SK-N-SH (cell line): Measurements from ENCODE around the gene IQGAP2. TPM values are rescaled to one million over a fixed set of nuclear protein-coding genes. Genes with fewer than 3 reads are reported as not detected.

Experiments used
- CTCF ChIA-PET: fragments of 300-600, 350-600 bp; formaldehyde crosslinking; extraction: SDS; loops from one replicate; lab custom pipeline; 2021; lab: Yijun Ruan, JAX
- POLR2A ChIA-PET: fragments of 350-600 bp; sonication (Branson Sonifier 250); formaldehyde crosslinking; extraction: SDS; loops from one replicate; lab custom pipeline; 2020; ENCODE audit warnings: antibody characterized with exemption, inconsistent platforms; lab: Yijun Ruan, JAX
- DNase-seq: peaks from one replicate; pipeline ENCODE4 v3.0.0; 2012
- H2AFZ ChIP-seq: fragments of 200-600 bp; sonication (generic); 2 replicates; pipeline ENCODE4 v1.8.1; 2016; ENCODE audit warnings: antibody characterized with exemption, mild to moderate bottlenecking, low read depth
- H3F3A ChIP-seq: fragments of 200-600 bp; sonication (generic); replicated peaks from 2 replicates; pipeline ENCODE3; 2016; ENCODE audit warnings: antibody characterized with exemption, mild to moderate bottlenecking; ENCODE audit not compliant: insufficient read depth
- H3K27ac ChIP-seq, 2 experiments: fragments of 200-500 bp in 1 of 2; fragments of 200-600 bp in 1 of 2; sonication (Bioruptor generic) in 1 of 2; sonication (generic), shearing (Covaris generic) in 1 of 2; 2 replicates each; pipeline versions ENCODE4 v1.5.1 to v1.6.1; 2014 to 2016; ENCODE audit warnings: low read depth in 2 of 2, inconsistent platforms in 1 of 2, low read length in 1 of 2, mild to moderate bottlenecking in 1 of 2, mixed read lengths in 1 of 2
- H3K27me3 ChIP-seq: fragments of 200-600 bp; sonication (generic), shearing (Covaris generic); 2 replicates; pipeline ENCODE4 v1.6.1; 2016; ENCODE audit warnings: mixed run types; ENCODE audit not compliant: insufficient read depth
- H3K36me3 ChIP-seq, 2 experiments: fragments of 200-500 bp in 1 of 2; fragments of 200-600 bp in 1 of 2; sonication (Bioruptor generic) in 1 of 2; sonication (generic) in 1 of 2; replicated peaks in 1 of 2; 2 replicates each; pipeline versions ENCODE3 to v1.5.1; 2014 to 2016; ENCODE audit warnings: low read length in 1 of 2, mild to moderate bottlenecking in 1 of 2; ENCODE audit not compliant: insufficient read depth in 2 of 2, control insufficient read depth in 1 of 2
- H3K4me1 ChIP-seq, 2 experiments: fragments of 200-500 bp in 1 of 2; fragments of 200-600 bp in 1 of 2; sonication (Bioruptor generic) in 1 of 2; sonication (generic), shearing (Covaris generic) in 1 of 2; 2 replicates each; pipeline versions ENCODE4 v1.5.1 to v1.6.1; 2014 to 2016; ENCODE audit warnings: low read depth in 1 of 2, low read length in 1 of 2, mixed run types in 1 of 2; ENCODE audit not compliant: insufficient read depth in 2 of 2, control insufficient read depth in 1 of 2
- H3K4me2 ChIP-seq: fragments of 200-600 bp; sonication (generic), shearing (Covaris generic); 2 replicates; pipeline ENCODE4 v1.6.1; 2017; ENCODE audit warnings: mixed run types
- H3K4me3 ChIP-seq, 2 experiments: fragments of 200-500 bp in 1 of 2; fragments of 200-600 bp in 1 of 2; sonication (Bioruptor generic) in 1 of 2; sonication (generic), shearing (Covaris generic) in 1 of 2; 2 replicates each; pipeline versions ENCODE4 v1.5.1 to v1.8.1; 2014 to 2016; ENCODE audit warnings: low read depth in 2 of 2, inconsistent platforms in 1 of 2, low read length in 1 of 2, mild to moderate bottlenecking in 1 of 2, mixed read lengths in 1 of 2, moderate library complexity in 1 of 2
- H3K79me2 ChIP-seq: fragments of 200-600 bp; sonication (generic); 2 replicates; pipeline ENCODE4 v1.8.1; 2017; ENCODE audit warnings: mild to moderate bottlenecking; ENCODE audit not compliant: insufficient read depth
- H3K9ac ChIP-seq: fragments of 200-600 bp; sonication (generic); 2 replicates; pipeline ENCODE4 v1.6.1; 2017; ENCODE audit warnings: mixed run types
- H3K9me2 ChIP-seq: fragments of 200-600 bp; sonication (generic); 2 replicates; pipeline ENCODE4 v1.6.1; 2017; ENCODE audit warnings: mixed run types
- H3K9me3 ChIP-seq: fragments of 200-600 bp; sonication (generic); 2 replicates; pipeline ENCODE4 v1.6.1; 2017; ENCODE audit warnings: mixed run types, mild to moderate bottlenecking, moderate library complexity
- H4K20me1 ChIP-seq: fragments of 200-600 bp; sonication (generic); 2 replicates; pipeline ENCODE4 v1.6.1; 2017; ENCODE audit warnings: mild to moderate bottlenecking, mixed run types; ENCODE audit not compliant: insufficient read depth
- ELF1 ChIP-seq: IDR thresholded peaks from 2 replicates; pipeline ENCODE4 v1.4.0; 2012
- EZH2phosphoT487 ChIP-seq: fragments of 200-600 bp; sonication (generic); IDR thresholded peaks from 2 replicates; pipeline ENCODE4 v1.6.1; 2017; ENCODE audit warnings: low read depth, mixed run types, mild to moderate bottlenecking, antibody characterized with exemption, moderate library complexity, borderline replicate concordance
- FOSL2 ChIP-seq: IDR thresholded peaks from 2 replicates; pipeline ENCODE4 v1.4.0; 2012; ENCODE audit warnings: low read depth, mild to moderate bottlenecking, moderate library complexity, borderline replicate concordance
- FOXJ3 ChIP-seq: sonication (generic); formaldehyde crosslinking; IDR thresholded peaks from 2 replicates; pipeline ENCODE4 v1.5.1; 2020; ENCODE audit warnings: mild to moderate bottlenecking, missing genetic modification reagents
- JUND ChIP-seq: IDR thresholded peaks from 2 replicates; pipeline ENCODE4 v1.4.0; 2012
- MEF2A ChIP-seq: IDR thresholded peaks from 2 replicates; pipeline ENCODE4 v1.4.0; 2012; ENCODE audit warnings: low read depth, borderline replicate concordance
- NRF1 ChIP-seq: IDR thresholded peaks from 2 replicates; pipeline ENCODE4 v1.6.1; 2012; ENCODE audit warnings: low read depth, mild to moderate bottlenecking, low read length
- RFX5 ChIP-seq: IDR thresholded peaks from 2 replicates; pipeline ENCODE4 v1.6.1; 2012; ENCODE audit warnings: mild to moderate bottlenecking, improper control_type of control experiment, low read length
- SMC3 ChIP-seq: IDR thresholded peaks from 2 replicates; pipeline ENCODE4 v1.6.1; 2012; ENCODE audit warnings: low read depth, low read length, improper control_type of control experiment
- TAF1 ChIP-seq: IDR thresholded peaks from 2 replicates; pipeline ENCODE4 v1.6.1; 2012; ENCODE audit warnings: low read depth, mild to moderate bottlenecking, low read length, moderate library complexity, borderline replicate concordance
- WGBS: methylation state at CpG from one replicate; pipeline ENCODE4 v1.1.6; 2017; ENCODE audit warnings: low lambda C conversion rate; 5-methylcytosine and 5-hydroxymethylcytosine counted together
- polyA plus RNA-seq, 3 experiments: library from polyadenylated mRNA; depleted of rRNA; stranded (reverse); fragments of >200 nt; gene quantifications; 2 replicates each; pipeline ENCODE4 v1.2.3, GENCODE V29; 2012
- TF ChIP-seq, protein P1 (sequence below): fragments of 200-600 bp; sonication (generic); IDR thresholded peaks from 2 replicates; pipeline ENCODE4 v1.6.1; 2017; ENCODE audit warnings: antibody characterized with exemption, mild to moderate bottlenecking, moderate library complexity
- TF ChIP-seq, protein P2 (sequence below): IDR thresholded peaks from 2 replicates; pipeline ENCODE4 v1.4.0; 2012; ENCODE audit warnings: low read depth, borderline replicate concordance
- TF ChIP-seq, protein P3 (sequence below): IDR thresholded peaks from 2 replicates; pipeline ENCODE4 v1.4.0; 2012; ENCODE audit warnings: low read depth
- TF ChIP-seq, protein P4 (sequence below): IDR thresholded peaks from 2 replicates; pipeline ENCODE4 v1.4.0; 2012; ENCODE audit warnings: low read depth, borderline replicate concordance

Gene IQGAP2
- polyA plus RNA-seq, 1 of the 3 experiments (the other 2 are of a cell fraction) = 2.1 TPM

DNA sequence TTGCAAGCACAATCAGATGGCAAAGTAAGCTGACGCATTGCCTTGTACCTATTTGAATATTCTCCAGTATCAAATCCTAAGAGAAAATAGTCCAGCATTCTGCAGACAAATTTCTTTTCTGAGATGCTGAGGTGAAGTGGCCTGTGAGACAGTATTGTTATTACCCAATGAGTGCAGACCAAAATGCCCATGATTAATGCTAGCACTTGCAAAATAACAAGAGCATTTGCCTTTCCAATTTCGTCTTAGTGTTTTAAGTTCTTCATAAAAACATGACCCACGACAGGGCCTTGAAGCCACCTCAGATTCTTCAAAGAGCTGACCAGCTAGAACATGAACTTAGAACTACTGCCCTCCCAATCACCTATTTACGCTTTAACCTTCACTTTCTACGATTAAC, 2.6 kb upstream of the IQGAP2 start:
- Histone ChIP-seq H3K27me3 (peaks cover 31% of the 10 kb centered on the region), H3F3A (no peaks in the 10 kb centered on the region), H3K79me2 (no peaks in the 10 kb centered on the region), H3K27ac (no peak overlapping the region), H3K9me3 (no peaks in the 10 kb centered on the region), H3K4me3 (no peak overlapping the region), H3K4me2 (no peak overlapping the region), H4K20me1 (no peaks in the 10 kb centered on the region), H2AFZ (no peak overlapping the region), H3K9me2 (no peaks in the 10 kb centered on the region), H3K36me3 (no peaks in the 10 kb centered on the region), H3K9ac (no peak overlapping the region), H3K4me1 (peaks cover 0 to 10% of the 10 kb centered on the region in 2 experiments; a peak in 1 of 4 replicates)
- CTCF ChIA-PET = no interaction called here
- no peak for TF ChIP-seq JUND
- TF ChIP-seq RFX5 = no peak
- TF ChIP-seq FOXJ3 (CRISPR knock-in tag) = no peak
- TF ChIP-seq TAF1 = no peak
- no peak for TF ChIP-seq ELF1
- TF ChIP-seq, protein P1, sequence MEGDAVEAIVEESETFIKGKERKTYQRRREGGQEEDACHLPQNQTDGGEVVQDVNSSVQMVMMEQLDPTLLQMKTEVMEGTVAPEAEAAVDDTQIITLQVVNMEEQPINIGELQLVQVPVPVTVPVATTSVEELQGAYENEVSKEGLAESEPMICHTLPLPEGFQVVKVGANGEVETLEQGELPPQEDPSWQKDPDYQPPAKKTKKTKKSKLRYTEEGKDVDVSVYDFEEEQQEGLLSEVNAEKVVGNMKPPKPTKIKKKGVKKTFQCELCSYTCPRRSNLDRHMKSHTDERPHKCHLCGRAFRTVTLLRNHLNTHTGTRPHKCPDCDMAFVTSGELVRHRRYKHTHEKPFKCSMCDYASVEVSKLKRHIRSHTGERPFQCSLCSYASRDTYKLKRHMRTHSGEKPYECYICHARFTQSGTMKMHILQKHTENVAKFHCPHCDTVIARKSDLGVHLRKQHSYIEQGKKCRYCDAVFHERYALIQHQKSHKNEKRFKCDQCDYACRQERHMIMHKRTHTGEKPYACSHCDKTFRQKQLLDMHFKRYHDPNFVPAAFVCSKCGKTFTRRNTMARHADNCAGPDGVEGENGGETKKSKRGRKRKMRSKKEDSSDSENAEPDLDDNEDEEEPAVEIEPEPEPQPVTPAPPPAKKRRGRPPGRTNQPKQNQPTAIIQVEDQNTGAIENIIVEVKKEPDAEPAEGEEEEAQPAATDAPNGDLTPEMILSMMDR = no peak
- TF ChIP-seq, protein P2, sequence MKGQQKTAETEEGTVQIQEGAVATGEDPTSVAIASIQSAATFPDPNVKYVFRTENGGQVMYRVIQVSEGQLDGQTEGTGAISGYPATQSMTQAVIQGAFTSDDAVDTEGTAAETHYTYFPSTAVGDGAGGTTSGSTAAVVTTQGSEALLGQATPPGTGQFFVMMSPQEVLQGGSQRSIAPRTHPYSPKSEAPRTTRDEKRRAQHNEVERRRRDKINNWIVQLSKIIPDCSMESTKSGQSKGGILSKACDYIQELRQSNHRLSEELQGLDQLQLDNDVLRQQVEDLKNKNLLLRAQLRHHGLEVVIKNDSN = no peak
- TF ChIP-seq, protein P3, sequence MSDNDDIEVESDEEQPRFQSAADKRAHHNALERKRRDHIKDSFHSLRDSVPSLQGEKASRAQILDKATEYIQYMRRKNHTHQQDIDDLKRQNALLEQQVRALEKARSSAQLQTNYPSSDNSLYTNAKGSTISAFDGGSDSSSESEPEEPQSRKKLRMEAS = no peak
- TF ChIP-seq FOSL2 = no peak
- TF ChIP-seq SMC3 = no peak
- TF ChIP-seq, protein P4, sequence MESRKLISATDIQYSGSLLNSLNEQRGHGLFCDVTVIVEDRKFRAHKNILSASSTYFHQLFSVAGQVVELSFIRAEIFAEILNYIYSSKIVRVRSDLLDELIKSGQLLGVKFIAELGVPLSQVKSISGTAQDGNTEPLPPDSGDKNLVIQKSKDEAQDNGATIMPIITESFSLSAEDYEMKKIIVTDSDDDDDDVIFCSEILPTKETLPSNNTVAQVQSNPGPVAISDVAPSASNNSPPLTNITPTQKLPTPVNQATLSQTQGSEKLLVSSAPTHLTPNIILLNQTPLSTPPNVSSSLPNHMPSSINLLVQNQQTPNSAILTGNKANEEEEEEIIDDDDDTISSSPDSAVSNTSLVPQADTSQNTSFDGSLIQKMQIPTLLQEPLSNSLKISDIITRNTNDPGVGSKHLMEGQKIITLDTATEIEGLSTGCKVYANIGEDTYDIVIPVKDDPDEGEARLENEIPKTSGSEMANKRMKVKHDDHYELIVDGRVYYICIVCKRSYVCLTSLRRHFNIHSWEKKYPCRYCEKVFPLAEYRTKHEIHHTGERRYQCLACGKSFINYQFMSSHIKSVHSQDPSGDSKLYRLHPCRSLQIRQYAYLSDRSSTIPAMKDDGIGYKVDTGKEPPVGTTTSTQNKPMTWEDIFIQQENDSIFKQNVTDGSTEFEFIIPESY = no peak
- TF ChIP-seq EZH2phosphoT487 = no peak
- no peak for TF ChIP-seq MEF2A
- no peak for TF ChIP-seq NRF1
- WGBS = 67% methylated on average over 5 of the region's 5 CpGs
- POLR2A ChIA-PET = no interaction called here
- DNase-seq = no peak
